Karpas-422 (cell line): ENCODE measurements around the gene IL1RAPL2. TPM values are rescaled to one million over a fixed set of nuclear protein-coding genes. Genes with fewer than 3 reads are reported as not detected.
"Not testable (repeated sequence)": the region's sequence is repeated elsewhere in the genome, so short reads cannot be mapped to it uniquely, and the experiment has no call there.

Experiments used
- DNase-seq: peaks from one replicate; pipeline ENCODE4 v3.0.0-alpha.2; 2015
- H2AFZ ChIP-seq: fragments of 200-600 bp; sonication (generic); 2 replicates; pipeline ENCODE4 v1.6.1; 2014; ENCODE audit warnings: antibody characterized with exemption, low read length, mixed read lengths
- H3K27ac ChIP-seq: fragments of 200-600 bp; sonication (generic); 2 replicates; pipeline ENCODE4 v1.5.1; 2014; ENCODE audit warnings: mild to moderate bottlenecking, low read length, moderate library complexity
- H3K27me3 ChIP-seq: fragments of 200-600 bp; sonication (generic); 2 replicates; pipeline ENCODE4 v1.6.1; 2014; ENCODE audit warnings: low read length, mixed read lengths
- H3K36me3 ChIP-seq: fragments of 200-600 bp; sonication (generic); 2 replicates; pipeline ENCODE4 v1.6.1; 2014; ENCODE audit warnings: low read length, mixed read lengths; ENCODE audit not compliant: insufficient read depth
- H3K4me1 ChIP-seq: fragments of 200-600 bp; sonication (generic); 2 replicates; pipeline ENCODE4 v1.6.1; 2014; ENCODE audit warnings: mild to moderate bottlenecking, low read length, mixed read lengths
- H3K4me2 ChIP-seq: fragments of 200-600 bp; sonication (generic); 2 replicates; pipeline ENCODE4 v1.6.1; 2014; ENCODE audit warnings: low read length, low read depth, mild to moderate bottlenecking; ENCODE audit not compliant: poor library complexity, severe bottlenecking
- H3K4me3 ChIP-seq: fragments of 200-600 bp; sonication (generic); 2 replicates; pipeline ENCODE4 v1.5.1; 2014; ENCODE audit warnings: mild to moderate bottlenecking, antibody characterized with exemption, low read length, mixed read lengths
- H3K79me2 ChIP-seq: fragments of 200-600 bp; sonication (generic); 2 replicates; pipeline ENCODE4 v1.6.1; 2014; ENCODE audit warnings: mild to moderate bottlenecking, low read length, mixed read lengths
- H3K9ac ChIP-seq: fragments of 200-600 bp; sonication (generic); 2 replicates; pipeline ENCODE4 v1.6.0; 2014; ENCODE audit warnings: low read length
- H3K9me2 ChIP-seq: fragments of 200-600 bp; sonication (generic), shearing (Covaris generic); replicated peaks from 2 replicates; pipeline ENCODE4 v1.6.0; 2014; ENCODE audit warnings: mild to moderate bottlenecking, low read length, moderate library complexity; ENCODE audit not compliant: insufficient read depth
- H3K9me3 ChIP-seq: fragments of 300-700, 200-600 bp; sonication (generic); 2 replicates; pipeline ENCODE4 v1.6.1; 2014; ENCODE audit warnings: low read length, mixed read lengths
- H4K20me1 ChIP-seq: fragments of 200-600 bp; sonication (generic); 2 replicates; pipeline ENCODE4 v1.6.1; 2014; ENCODE audit warnings: mild to moderate bottlenecking, antibody characterized with exemption, low read length, low read depth; ENCODE audit not compliant: insufficient read depth
- total RNA-seq: library from RNA; depleted of rRNA; stranded (reverse); fragments of >200 nt; shearing (Covaris generic); gene quantifications from 2 replicates; pipeline ENCODE4 v1.2.3, GENCODE V29; 2014; ENCODE audit warnings: low replicate concordance

The IL1RAPL2 gene
- total RNA-seq, 1 experiment from 2014 or later = not detected

DNA sequence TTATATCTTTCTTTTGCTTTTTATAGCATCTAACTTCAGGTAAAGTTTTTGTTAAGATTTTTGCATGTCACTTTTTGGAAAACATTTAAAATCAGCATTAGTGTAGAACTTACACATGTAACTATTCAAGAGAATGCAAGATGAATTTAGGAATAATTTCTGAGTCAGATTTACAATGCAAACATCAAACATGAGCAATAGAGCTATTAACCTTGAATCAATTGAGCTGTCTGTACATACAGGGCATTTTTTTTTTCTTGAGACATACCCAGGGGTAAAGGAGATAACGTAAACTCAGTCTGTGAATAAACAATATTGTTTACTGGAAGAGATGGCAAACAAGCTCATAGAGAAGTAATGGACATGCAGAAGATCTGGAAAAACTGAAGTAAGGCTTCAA is 311.5 kb downstream of the IL1RAPL2 start:
- Histone ChIP-seq H3K36me3 (no peaks in the 10 kb centered on the region), H4K20me1 (no peaks in the 10 kb centered on the region), H3K27ac (no peak overlapping the region), H3K9me3 (no peaks in the 10 kb centered on the region), H3K4me1 (no peaks in the 10 kb centered on the region), H3K4me3 (no peak overlapping the region), H3K79me2 (no peaks in the 10 kb centered on the region), H3K9me2 (no peaks in the 10 kb centered on the region), H3K4me2 (no peak overlapping the region), H3K27me3 (no peaks in the 10 kb centered on the region), H2AFZ (no peak overlapping the region), H3K9ac (no peak overlapping the region)
- no peak for DNase-seq

- Histone ChIP-seq H3K4me3 (no peak overlapping the region), H4K20me1 (no peaks in the 10 kb centered on the region), H3K4me1 (no peaks in the 10 kb centered on the region), H3K9me3 (peaks cover 1% of the 10 kb centered on the region; the same call in 1 of the 2 replicates), H3K9ac (no peak overlapping the region), H3K27ac (no peak overlapping the region), H2AFZ (no peak overlapping the region), H3K36me3 (no peaks in the 10 kb centered on the region), H3K27me3 (no peaks in the 10 kb centered on the region), H3K4me2 (no peak overlapping the region), H3K79me2 (no peaks in the 10 kb centered on the region), H3K9me2 (no peaks in the 10 kb centered on the region)
- no peak for DNase-seq
These were observed 336.1 kb downstream of the IL1RAPL2 start for GRCh38 chrX:104902070-104902469.

DNA sequence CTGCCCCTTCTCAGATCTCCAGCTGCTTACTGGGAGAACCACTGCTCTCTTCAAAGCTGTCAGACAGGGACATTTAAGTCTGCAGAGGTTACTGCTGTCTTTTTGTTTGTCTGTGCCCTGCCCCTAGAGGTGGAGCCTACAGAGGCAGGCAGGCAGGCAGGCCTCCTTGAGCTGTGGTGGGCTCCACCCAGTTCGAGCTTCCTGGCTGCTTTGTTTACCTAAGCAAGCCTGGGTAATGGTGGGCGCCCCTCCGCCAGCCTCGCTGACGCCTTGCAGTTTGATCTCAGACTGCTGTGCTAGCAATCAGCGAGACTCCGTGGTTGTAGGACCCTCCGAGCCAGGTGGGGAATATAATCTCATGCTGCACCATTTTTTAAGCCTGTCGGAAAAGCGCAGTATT is 343.7 kb downstream of the IL1RAPL2 start:
- H3K9ac ChIP-seq, H3K9me3 ChIP-seq, DNase-seq, H4K20me1 ChIP-seq, H3K27me3 ChIP-seq, H2AFZ ChIP-seq, H3K4me1 ChIP-seq, H3K9me2 ChIP-seq, H3K4me2 ChIP-seq, H3K27ac ChIP-seq, H3K4me3 ChIP-seq, H3K36me3 ChIP-seq, H3K79me2 ChIP-seq: not testable (repeated sequence)

- Histone ChIP-seq H3K79me2 (no peaks in the 10 kb centered on the region), H3K4me3 (no peak overlapping the region), H3K4me1 (no peaks in the 10 kb centered on the region), H3K4me2 (no peak overlapping the region), H3K36me3 (no peaks in the 10 kb centered on the region), H2AFZ (no peak overlapping the region), H3K9me3 (no peaks in the 10 kb centered on the region), H3K9me2 (no peaks in the 10 kb centered on the region), H3K27me3 (no peaks in the 10 kb centered on the region), H3K27ac (no peak overlapping the region), H3K9ac (no peak overlapping the region), H4K20me1 (no peaks in the 10 kb centered on the region)
- peak; percentile 42 for DNase-seq
These were observed 347.3 kb downstream of the IL1RAPL2 start for GRCh38 chrX:104913348-104913747.

DNA sequence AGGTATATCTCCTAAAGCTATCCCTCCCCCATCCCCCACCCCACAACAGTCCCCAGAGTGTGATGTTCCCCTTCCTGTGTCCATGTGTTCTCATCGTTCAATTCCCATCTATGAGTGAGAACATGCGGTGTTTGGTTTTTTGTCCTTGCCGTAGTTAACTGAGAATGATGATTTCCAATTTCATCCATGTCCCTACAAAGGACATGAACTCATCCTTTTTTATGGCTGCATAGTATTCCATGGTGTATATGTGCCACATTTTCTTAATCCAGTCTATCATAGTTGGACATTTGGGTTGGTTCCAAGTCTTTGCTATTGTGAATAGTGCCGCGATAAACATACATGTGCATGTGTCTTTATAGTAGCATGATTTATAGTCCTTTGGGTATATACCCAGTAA is 348.7 kb downstream of the IL1RAPL2 start:
- H3K9me2 ChIP-seq, H3K27ac ChIP-seq, H3K27me3 ChIP-seq, H3K4me3 ChIP-seq, H2AFZ ChIP-seq, H3K9ac ChIP-seq, H3K36me3 ChIP-seq, H3K4me1 ChIP-seq, H4K20me1 ChIP-seq, H3K9me3 ChIP-seq, H3K4me2 ChIP-seq, H3K79me2 ChIP-seq, DNase-seq: not testable (repeated sequence)

GRCh38 chrX:104918122-104918521 is 352.1 kb downstream of the IL1RAPL2 start:
- no peaks in the 10 kb centered on the region for H3K79me2 ChIP-seq
- no peaks in the 10 kb centered on the region for H3K9me2 ChIP-seq
- no peak overlapping the region for H2AFZ ChIP-seq

GRCh38 chrX:104921584-104922205 is 355.7 kb downstream of the IL1RAPL2 start:
- Histone ChIP-seq H3K9ac (no peak overlapping the region), H3K27ac (no peak overlapping the region), H3K4me3 (no peak overlapping the region), H3K27me3 (no peaks in the 10 kb centered on the region), H3K4me1 (no peaks in the 10 kb centered on the region), H3K9me3 (no peaks in the 10 kb centered on the region), H3K9me2 (no peaks in the 10 kb centered on the region), H2AFZ (no peak overlapping the region), H4K20me1 (no peaks in the 10 kb centered on the region), H3K36me3 (no peaks in the 10 kb centered on the region), H3K79me2 (no peaks in the 10 kb centered on the region), H3K4me2 (no peak overlapping the region)
- no peak for DNase-seq

More at GRCh38 chrX:104918122-104918521, 352.1 kb downstream of the IL1RAPL2 start:
- no peak overlapping the region for H3K27ac ChIP-seq
- no peaks in the 10 kb centered on the region for H3K27me3 ChIP-seq
- no peak overlapping the region for H3K4me2 ChIP-seq
- no peaks in the 10 kb centered on the region for H3K9me3 ChIP-seq
- no peaks in the 10 kb centered on the region for H4K20me1 ChIP-seq
- no peaks in the 10 kb centered on the region for H3K4me1 ChIP-seq
- H3K4me3 ChIP-seq = no peak overlapping the region
- no peak for DNase-seq
- no peaks in the 10 kb centered on the region for H3K36me3 ChIP-seq
- no peak overlapping the region for H3K9ac ChIP-seq

DNA sequence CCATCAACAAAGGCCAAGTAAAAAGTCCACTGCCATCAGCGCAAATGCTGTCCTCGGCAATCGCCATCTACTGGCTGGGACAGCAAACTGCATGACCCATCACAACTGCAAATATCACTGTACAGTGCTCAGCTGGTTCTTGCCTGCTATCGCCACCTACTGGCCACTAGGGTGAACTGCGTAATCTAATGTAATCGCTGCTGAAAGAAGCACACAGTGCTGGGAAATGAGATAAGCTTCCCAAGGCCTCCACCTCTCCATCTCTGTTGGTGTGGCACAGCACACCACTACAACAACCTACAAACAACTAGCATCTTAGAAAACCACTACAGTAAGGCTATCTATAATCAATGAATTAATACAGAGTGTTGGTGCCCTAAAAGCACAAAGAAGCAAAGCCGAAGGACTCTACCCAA is 356.2 kb downstream of the IL1RAPL2 start:
- Histone ChIP-seq H3K9ac (no peak overlapping the region), H4K20me1 (no peaks in the 10 kb centered on the region), H3K4me2 (no peak overlapping the region), H3K4me1 (no peaks in the 10 kb centered on the region), H3K27me3 (no peaks in the 10 kb centered on the region; the same call in 1 of the 2 replicates), H3K9me2 (no peaks in the 10 kb centered on the region), H3K4me3 (no peak overlapping the region), H3K27ac (no peak overlapping the region), H3K79me2 (no peaks in the 10 kb centered on the region), H3K9me3 (no peaks in the 10 kb centered on the region), H2AFZ (no peak overlapping the region), H3K36me3 (no peaks in the 10 kb centered on the region)
- DNase-seq = peak; percentile 92
